ENCODE measurements around the gene AOC1.

The AOC1 gene

DNA sequence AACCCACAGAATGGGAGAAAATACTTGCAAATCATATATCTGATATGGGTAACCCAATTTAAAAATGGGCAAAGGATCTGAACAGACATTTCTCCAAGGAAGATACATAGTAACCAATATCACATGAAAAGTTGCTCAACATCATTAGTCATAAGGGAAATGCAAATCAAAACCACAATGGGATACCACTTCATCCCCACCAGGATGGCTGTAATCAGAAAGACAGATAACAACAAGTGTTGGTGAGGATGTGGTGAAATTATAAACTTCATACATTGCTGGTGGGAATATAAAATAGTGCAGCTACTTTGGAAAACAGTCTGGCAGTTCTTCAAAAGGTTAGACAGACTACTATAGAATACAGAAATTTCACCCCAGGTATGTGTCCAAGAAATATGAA, 19.3 kb downstream of the AOC1 start:
- no peaks in the 10 kb centered on the region for H3K9me3 ChIP-seq (ENCODE audit: low read depth, low read length)
- no peak overlapping the region for H3K9ac ChIP-seq (ENCODE audit: insufficient read length)
- TF ChIP-seq POLR2AphosphoS5 (IDR thresholded peaks at IDR 0.05; ENCODE audit: borderline replicate concordance, low read depth, low read length) (no peak), EZH2 (IDR thresholded peaks at IDR 0.05) (no peak), FOXP2 (optimal IDR thresholded peaks at IDR 0.05; ENCODE audit: control extremely low read depth, extremely low read length, insufficient read depth) (no peak)
- H3K36me3 ChIP-seq (ENCODE audit: insufficient read depth, low read length): no peaks in the 10 kb centered on the region
- no peak overlapping the region for H3K4me3 ChIP-seq
- no peak for DNase-seq (ENCODE audit: low read depth, low spot score)
- H3K27ac ChIP-seq: no peak overlapping the region

DNA sequence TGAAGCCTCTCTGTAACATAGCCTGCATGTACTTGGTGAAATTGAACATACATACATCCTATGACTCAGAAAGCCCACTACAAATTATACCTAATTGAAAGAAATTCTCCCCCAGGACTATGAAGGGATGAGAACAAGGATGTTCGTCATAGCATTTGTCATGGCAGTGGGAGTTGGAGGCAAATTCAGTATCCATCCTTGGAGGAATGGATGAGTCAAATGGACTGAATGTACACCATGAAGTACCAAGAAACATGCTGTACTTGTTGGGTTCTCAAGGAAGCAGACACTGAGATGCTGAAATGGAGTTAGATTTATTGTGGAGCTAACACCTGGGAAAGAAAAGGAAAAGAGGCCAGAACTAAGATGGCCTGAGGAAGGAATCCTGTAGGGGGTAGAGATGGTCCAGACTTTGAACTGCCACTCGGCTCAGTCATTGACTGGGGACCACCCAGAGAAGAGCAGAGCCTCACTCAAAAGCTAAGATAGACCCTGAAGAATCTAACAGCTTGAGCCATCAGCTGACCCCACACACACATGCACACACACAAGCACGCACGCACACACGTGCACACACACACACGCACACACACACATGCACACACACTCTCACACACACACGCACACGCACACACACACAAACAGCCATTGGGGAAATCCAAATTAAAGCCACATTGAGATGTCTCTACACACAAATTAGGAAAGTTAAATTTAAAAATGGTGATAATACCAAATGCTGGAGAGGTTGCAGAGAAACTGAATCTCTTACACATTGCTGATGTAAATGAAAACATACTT, 22.3 kb downstream of the AOC1 start:
- Histone ChIP-seq H3K4me3 (no peak overlapping the region), H3K27ac (no peak overlapping the region), H3K9me3 (ENCODE audit: low read depth, low read length) (no peaks in the 10 kb centered on the region), H3K9ac (ENCODE audit: insufficient read length) (no peak overlapping the region), H3K36me3 (ENCODE audit: insufficient read depth, low read length) (no peaks in the 10 kb centered on the region)
- no peak for DNase-seq (ENCODE audit: low read depth, low spot score)
- no peak for TF ChIP-seq EZH2 (IDR thresholded peaks at IDR 0.05)
- TF ChIP-seq FOXP2 (optimal IDR thresholded peaks at IDR 0.05; ENCODE audit: control extremely low read depth, extremely low read length, insufficient read depth): no peak
- no peak for TF ChIP-seq POLR2AphosphoS5 (IDR thresholded peaks at IDR 0.05; ENCODE audit: borderline replicate concordance, low read depth, low read length)

DNA sequence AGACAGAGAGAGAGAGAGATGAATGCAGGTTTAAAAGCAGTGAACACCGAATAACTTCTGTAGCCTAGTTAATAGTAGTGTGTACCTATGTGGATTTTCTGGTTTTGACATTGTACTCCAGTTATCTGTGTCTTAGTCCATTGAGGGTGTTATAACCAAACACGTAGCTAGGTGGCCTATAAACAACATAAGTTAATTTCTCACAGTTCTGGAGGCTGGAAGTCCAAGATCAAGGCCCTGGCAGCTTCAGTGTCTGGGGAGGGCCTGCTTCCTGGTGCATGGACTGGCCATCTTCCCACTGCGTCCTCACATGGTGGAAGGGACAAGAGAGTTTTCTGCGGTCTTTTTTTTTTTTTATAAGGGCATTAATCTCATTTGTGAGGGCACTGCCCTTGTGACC, 23.5 kb downstream of the AOC1 start:
- H3K36me3 ChIP-seq (ENCODE audit: insufficient read depth, low read length): no peaks in the 10 kb centered on the region
- H3K4me3 ChIP-seq: no peak overlapping the region
- TF ChIP-seq EZH2 (IDR thresholded peaks at IDR 0.05) (no peak), FOXP2 (optimal IDR thresholded peaks at IDR 0.05; ENCODE audit: control extremely low read depth, extremely low read length, insufficient read depth) (no peak), POLR2AphosphoS5 (IDR thresholded peaks at IDR 0.05; ENCODE audit: borderline replicate concordance, low read depth, low read length) (no peak)
- H3K9me3 ChIP-seq (ENCODE audit: low read depth, low read length): no peaks in the 10 kb centered on the region
- H3K27ac ChIP-seq: no peak overlapping the region
- no peak overlapping the region for H3K9ac ChIP-seq (ENCODE audit: insufficient read length)
- no peak for DNase-seq (ENCODE audit: low read depth, low spot score)

DNA sequence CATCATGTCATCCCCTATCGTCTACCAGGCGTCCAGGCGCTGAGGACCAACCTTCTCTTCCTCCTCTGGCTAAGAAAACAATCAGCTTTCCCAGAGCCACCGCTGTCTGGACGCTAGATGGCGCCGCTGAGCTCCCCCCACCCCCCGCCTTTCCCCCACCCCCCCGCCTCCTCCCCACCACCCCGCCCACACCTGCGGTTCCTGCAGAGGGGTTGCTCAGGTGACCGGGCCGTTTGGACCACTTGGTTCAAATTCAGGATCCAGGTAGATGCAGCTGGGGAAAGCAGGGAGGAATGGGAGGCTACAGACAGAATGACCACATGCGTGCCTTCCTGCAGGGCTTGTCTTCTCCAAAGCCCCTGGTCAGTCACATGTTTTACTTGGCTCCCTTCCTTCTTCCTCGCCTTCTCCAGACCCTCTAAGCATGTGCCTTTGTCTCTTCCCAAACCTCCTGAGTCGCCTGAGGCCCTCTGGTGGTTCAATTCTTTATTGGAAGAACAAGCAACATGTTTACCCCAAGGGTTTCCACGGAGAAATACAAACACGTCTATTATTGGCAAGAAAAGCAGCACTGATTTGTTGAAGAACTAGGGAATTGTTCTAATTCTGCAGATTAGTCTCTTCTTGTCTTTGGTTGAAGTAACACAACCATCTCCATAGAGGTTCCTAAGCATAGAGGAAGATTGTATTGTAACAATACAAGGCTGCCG, 24.7 kb downstream of the AOC1 start:
- Histone ChIP-seq H3K36me3 (ENCODE audit: insufficient read depth, low read length) (no peaks in the 10 kb centered on the region), H3K4me3 (0 out of 2 replicates have a peak overlapping the region, but pooled peaks have one; percentile 26), H3K27ac (no peak overlapping the region), H3K9me3 (ENCODE audit: low read depth, low read length) (no peaks in the 10 kb centered on the region), H3K9ac (ENCODE audit: insufficient read length) (no peak overlapping the region)
- peak; percentile 30 for DNase-seq (ENCODE audit: low read depth, low spot score)
- TF ChIP-seq FOXP2 (optimal IDR thresholded peaks at IDR 0.05; ENCODE audit: control extremely low read depth, extremely low read length, insufficient read depth) (no peak), EZH2 (IDR thresholded peaks at IDR 0.05) (no peak), POLR2AphosphoS5 (IDR thresholded peaks at IDR 0.05; ENCODE audit: borderline replicate concordance, low read depth, low read length) (no peak)

DNA sequence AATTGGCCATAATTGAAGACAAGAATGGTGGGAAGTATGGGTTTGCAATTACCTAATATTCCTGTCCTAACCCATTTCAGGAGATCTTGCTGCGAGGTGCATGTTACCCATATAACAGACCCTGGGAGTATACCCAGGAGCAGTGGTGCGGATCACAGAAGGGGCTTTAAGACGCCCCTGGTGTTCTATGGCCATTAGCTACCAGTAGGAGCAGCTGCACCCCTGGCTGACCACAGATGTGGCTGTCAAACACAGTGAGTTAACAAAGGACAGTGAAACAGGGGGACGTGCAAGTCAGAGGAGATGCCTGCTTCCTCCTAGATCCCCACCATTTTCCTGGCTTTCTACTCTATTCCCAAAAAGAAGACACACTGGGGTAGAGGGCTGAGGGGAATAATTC, 25.2 kb downstream of the AOC1 start:
- TF ChIP-seq FOXP2 (optimal IDR thresholded peaks at IDR 0.05; ENCODE audit: control extremely low read depth, extremely low read length, insufficient read depth) (no peak), EZH2 (IDR thresholded peaks at IDR 0.05) (no peak), POLR2AphosphoS5 (IDR thresholded peaks at IDR 0.05; ENCODE audit: borderline replicate concordance, low read depth, low read length) (no peak)
- Histone ChIP-seq H3K36me3 (ENCODE audit: insufficient read depth, low read length) (no peaks in the 10 kb centered on the region), H3K9ac (ENCODE audit: insufficient read length) (no peak overlapping the region), H3K27ac (no peak overlapping the region), H3K9me3 (ENCODE audit: low read depth, low read length) (no peaks in the 10 kb centered on the region), H3K4me3 (no peak overlapping the region)
- DNase-seq (ENCODE audit: low read depth, low spot score): no peak

DNA sequence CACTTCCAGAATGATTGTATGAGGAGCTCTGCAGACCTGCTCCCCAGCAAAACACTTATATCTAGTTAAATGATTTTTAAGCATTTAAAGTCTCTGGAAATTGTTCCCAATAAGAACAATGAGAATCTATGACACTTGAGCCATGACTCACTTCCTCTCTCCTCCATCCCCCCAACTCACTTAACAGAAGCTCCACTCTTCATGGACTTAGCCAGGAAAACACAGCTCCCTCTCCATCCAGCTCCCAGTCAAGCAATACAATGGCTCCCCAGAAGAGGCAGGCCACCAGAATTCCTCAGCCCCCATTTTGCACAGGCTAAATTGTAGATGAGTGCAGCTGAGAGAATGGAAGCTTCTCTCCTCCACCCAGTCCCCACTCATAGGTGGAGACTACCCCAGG, 27.0 kb downstream of the AOC1 start:
- no peak overlapping the region for H3K27ac ChIP-seq
- H3K9me3 ChIP-seq (ENCODE audit: low read depth, low read length): no peaks in the 10 kb centered on the region
- no peak for TF ChIP-seq EZH2 (IDR thresholded peaks at IDR 0.05)
- no peak for TF ChIP-seq FOXP2 (optimal IDR thresholded peaks at IDR 0.05; ENCODE audit: control extremely low read depth, extremely low read length, insufficient read depth)
- no peak overlapping the region for H3K4me3 ChIP-seq
- no peaks in the 10 kb centered on the region for H3K36me3 ChIP-seq (ENCODE audit: insufficient read depth, low read length)
- no peak for DNase-seq (ENCODE audit: low read depth, low spot score)
- no peak overlapping the region for H3K9ac ChIP-seq (ENCODE audit: insufficient read length)

DNA sequence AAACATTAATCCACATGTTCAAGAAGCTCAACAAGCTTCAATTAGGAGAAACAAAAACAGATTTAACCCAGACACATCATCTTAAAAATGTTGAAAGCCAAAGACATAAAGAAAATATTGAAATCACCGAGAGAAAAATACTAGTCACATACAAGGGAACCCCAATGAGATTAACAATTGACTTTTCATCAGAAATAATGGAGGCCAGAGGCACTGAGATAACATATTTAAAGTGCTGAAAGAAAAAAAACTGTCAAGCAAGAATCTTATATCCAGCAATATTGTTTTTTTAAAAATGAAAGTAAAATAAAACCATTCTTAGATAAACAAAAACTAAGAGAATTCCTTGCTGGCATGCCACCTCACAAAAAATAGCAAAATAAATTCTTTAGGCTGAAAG, 28.9 kb downstream of the AOC1 start:
- no peak for DNase-seq (ENCODE audit: low read depth, low spot score)
- Histone ChIP-seq H3K4me3 (no peak overlapping the region), H3K9ac (ENCODE audit: insufficient read length) (no peak overlapping the region), H3K36me3 (ENCODE audit: insufficient read depth, low read length) (no peaks in the 10 kb centered on the region), H3K27ac (no peak overlapping the region), H3K9me3 (ENCODE audit: low read depth, low read length) (no peaks in the 10 kb centered on the region)
- TF ChIP-seq POLR2AphosphoS5 (IDR thresholded peaks at IDR 0.05; ENCODE audit: borderline replicate concordance, low read depth, low read length) (no peak), FOXP2 (optimal IDR thresholded peaks at IDR 0.05; ENCODE audit: control extremely low read depth, extremely low read length, insufficient read depth) (no peak), EZH2 (IDR thresholded peaks at IDR 0.05) (no peak)

DNA sequence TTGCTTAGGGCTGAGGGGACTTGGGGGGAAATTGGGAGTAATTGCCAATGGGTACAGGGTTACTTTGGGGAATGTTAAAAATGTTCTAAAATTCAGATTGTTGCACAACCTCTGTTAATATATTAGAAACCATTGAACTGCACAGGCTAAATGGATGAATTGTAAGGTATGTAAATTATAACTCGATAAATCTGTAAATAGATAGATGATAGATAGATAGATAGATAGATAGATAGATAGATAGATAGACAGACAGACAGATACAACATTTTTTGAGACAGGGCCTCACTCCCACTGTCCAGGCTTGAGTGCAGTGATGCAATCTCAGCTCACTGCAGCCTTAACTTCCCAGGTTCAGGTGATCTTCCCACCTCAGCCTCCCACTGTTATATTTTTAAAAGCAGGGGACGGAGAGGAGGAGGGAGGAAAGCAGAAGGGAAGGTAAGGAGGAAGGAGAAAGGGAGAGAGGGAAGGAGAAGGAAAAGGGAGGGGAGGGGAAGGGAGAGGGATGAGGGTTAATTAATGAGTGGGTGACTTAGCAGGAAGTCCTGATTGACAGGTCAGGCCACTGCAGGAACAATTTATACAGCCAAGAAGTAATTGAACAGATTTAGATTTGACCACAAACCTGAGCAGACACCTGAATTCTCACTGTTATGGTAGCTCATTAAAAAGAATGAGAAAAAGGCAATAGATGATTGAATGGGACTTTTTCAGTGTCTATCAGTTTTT, 38.7 kb downstream of the AOC1 start:
- Histone ChIP-seq H3K36me3 (ENCODE audit: insufficient read depth, low read length) (no peaks in the 10 kb centered on the region), H3K27ac (no peak overlapping the region), H3K9me3 (ENCODE audit: low read depth, low read length) (no peaks in the 10 kb centered on the region), H3K4me3 (no peak overlapping the region), H3K9ac (ENCODE audit: insufficient read length) (no peak overlapping the region)
- DNase-seq (ENCODE audit: low read depth, low spot score): no peak
- TF ChIP-seq EZH2 (IDR thresholded peaks at IDR 0.05) (no peak), FOXP2 (optimal IDR thresholded peaks at IDR 0.05; ENCODE audit: control extremely low read depth, extremely low read length, insufficient read depth) (no peak), POLR2AphosphoS5 (IDR thresholded peaks at IDR 0.05; ENCODE audit: borderline replicate concordance, low read depth, low read length) (no peak)

Data from SK-N-MC (cell line).